Activated CD8-positive, alpha-beta memory T cell treated with anti-CD3 and anti-CD28 coated beads, Interleukin-2, amount 50 U/mL, for 1 hour (primary cell): ENCODE measurements around the gene PRPF40B.

Experiments used
- DNase-seq: peaks from one replicate; pipeline ENCODE4 v3.0.0-alpha.2; 2020; ENCODE audit errors: extremely low read depth

Gene PRPF40B

DNA sequence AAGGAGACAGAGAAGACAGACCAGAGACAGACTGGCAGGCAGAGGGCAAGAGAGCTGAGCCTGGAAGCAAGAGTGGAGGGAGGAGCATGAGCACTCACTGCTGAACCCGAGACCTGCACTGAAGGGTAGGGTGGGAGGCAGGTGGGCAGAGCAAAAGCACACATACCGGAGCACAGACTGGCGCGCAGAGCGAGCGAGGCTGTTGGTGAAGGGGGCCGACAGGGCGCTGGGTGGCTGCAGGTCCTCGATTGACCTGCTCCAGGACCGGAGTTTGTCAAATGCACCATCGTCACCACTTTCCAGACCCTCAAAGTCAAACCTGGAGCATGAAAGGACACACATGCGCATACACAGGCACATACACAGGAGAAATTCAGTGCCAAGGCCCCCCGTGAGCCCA is 34.9 kb downstream of the PRPF40B start:
- no peak for DNase-seq

DNA sequence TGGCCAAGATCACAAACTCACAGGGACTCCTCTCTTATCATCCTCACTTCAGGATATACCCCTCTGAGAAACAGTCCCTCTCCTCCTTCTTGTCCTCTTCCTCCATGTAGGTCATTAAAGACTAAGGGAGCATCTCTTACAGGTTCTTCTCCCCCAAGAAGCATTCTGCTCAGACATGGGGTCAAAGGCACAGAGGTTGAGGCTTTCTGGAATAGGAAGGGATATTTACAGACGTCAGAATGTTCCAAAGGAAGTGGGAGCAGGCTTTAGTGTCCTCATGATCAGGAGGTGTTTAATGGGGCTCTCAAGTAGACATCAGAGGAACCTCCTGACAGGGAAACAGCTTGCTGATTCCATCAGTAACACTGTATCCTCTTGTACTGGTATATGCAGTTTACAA is 36.4 kb downstream of the PRPF40B start:
- DNase-seq = no peak

DNA sequence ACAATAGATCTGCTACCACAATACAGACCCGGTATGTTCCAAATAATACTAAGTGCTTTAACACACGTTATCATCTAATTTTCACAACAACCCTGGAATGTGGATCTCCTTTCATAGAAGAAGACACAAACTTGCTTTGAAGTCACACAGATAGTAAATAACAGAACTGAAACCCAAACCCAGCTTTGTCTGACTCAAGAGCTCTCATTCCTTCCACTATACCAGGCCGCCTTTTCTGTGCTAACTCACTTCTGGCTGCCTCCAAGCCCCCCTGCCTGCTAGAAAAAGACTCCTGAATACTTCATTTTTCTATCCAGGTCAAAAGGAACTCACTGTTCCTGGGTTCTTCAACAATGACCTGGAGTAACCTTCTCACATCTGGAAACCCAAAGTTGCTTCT is 37.8 kb downstream of the PRPF40B start:
- no peak for DNase-seq

DNA sequence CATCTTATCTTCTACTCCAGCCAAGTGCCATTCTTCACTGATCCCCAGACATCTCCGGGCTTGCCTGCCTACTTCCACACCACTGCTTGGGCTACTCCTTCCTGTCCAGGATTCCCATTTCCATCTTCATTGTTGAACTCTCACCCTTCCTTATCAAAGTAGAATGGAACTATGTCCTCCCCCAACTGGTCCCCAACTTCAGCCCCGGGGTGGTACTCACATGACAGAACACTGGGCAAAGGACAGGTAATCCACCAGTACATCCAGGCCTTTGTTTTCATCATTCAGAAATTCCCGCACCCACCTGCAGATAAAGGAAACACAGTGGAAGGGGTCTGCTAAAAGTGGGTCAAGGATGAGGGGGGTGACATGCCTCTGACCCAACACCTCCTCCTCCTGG is 38.4 kb downstream of the PRPF40B start:
- DNase-seq = no peak

DNA sequence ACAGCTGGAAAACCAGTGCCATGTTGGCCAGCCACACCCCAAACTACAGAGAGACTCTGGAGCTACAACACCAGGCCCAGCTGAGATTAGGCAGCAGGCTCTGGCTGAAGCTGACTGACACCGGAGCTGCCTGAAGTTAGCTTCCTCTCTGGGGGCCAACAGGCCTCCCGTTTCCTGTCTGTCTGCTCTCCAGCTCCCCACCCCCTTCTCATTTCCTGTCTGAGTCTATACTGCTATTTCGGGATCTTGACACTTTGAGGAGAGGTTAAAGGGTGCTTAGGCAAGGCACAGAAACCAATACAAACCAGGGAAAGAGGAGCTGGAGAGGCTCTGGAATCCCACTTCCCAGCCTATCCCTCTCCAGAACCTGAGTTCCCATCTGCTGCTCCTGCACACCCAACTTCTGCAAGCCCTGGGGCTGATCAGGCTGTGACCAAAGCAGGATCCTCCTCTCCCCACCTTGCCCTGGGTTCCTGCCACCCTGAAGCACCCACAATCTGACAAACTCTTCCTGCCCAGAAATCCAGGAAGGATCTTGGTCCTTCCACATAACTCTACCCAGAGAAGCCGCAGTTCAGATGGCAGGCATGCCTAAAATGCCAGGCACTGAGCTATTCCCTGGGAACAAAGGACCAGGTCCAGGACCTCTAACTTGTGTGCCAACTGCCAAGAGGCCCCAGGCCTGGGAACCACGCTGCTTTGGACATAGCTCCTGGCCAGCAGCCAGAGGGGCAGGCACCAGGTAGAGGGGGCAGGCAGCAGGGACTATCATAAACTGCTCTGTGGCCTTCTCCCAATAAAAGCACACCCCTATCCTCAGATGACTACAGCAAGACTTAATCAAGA is 39.9 kb downstream of the PRPF40B start:
- DNase-seq = peak; percentile 63

DNA sequence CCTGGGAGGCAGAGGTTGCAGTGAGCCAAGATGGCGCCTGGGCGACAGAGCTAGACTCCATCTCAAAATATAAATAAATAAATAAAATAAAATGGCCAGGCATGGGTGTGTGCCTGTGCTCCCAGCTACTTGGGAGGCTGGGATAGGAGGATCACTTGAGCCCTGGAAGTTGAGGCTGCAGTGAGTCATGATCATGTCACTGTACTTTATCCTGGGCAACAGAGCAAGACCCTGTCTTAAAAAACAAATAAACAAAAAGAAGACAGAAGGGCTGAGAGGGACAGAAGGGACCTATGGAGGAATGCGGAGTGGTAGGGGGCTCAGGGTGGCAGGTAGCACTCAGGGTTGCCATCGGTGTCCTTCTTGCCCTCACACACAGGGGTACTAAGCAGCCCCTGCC is 40.8 kb downstream of the PRPF40B start:
- DNase-seq = no peak

DNA sequence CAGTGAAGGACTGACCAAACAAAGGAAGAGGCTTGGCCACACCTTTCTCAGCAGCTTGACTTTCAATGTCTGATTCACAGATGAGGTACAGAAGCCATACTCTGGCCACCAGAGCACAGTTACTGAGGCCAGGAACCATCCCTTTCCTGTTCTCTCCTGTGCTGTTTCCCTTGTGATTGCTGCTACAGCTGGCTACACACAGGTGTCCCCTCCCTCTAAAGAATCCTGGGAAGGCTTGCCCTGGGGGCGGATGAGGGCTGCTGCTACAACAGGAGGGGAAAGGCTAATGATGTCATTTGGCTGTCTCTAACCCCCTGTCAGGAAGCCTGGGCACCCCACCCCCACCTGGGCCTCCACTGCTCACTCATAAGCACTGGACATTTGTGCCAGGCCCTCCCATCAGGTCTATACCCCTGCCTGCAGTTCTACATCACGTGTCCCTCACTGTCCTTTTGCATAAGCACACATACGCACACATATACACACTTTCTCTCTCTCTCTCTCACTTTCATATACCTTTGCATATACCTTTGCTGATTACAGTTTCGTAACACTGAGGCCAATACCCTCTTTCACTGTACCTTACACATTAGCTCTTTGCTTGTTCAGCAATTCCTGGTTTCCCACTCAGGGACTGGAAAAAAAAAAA is 41.4 kb downstream of the PRPF40B start:
- no peak for DNase-seq

DNA sequence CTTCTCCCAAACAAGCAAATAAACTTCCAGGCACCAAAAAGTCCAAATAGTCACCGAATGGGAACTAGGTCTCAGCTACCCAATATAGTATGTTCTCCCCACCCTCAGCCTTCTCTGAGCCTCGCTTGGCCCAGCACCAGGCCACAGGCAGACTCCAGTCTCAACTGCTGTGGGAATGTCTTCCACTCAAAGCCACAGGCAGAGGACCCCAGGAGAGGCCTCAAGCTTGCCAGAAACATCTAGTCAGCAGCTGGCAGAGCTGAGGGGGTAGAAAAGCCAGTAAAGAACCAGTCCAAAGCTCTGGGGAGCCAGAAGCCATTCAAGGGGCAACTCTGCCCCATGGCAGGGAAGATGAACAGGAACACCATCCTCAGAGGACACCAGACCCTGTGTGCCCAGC is 42.0 kb downstream of the PRPF40B start:
- DNase-seq = no peak

DNA sequence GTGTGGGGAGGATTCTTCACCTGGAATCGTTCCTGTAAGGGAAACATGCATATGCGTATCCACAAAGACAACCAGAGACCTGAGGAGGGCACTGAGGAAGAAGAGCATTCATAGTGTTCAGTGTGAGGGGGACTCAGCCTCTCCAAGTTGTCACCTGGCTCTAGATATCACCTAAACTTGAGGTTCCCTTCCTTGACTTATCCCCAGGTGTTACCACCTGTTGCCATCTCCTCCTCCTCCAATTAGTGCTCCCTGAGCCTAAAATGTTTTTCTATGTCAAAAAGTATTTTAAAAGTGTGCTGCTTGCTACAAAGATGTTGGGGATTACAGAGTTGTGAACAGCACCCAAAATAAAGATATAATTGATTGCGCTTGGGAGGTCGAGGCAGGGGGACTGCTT is 42.8 kb downstream of the PRPF40B start:
- no peak for DNase-seq

DNA sequence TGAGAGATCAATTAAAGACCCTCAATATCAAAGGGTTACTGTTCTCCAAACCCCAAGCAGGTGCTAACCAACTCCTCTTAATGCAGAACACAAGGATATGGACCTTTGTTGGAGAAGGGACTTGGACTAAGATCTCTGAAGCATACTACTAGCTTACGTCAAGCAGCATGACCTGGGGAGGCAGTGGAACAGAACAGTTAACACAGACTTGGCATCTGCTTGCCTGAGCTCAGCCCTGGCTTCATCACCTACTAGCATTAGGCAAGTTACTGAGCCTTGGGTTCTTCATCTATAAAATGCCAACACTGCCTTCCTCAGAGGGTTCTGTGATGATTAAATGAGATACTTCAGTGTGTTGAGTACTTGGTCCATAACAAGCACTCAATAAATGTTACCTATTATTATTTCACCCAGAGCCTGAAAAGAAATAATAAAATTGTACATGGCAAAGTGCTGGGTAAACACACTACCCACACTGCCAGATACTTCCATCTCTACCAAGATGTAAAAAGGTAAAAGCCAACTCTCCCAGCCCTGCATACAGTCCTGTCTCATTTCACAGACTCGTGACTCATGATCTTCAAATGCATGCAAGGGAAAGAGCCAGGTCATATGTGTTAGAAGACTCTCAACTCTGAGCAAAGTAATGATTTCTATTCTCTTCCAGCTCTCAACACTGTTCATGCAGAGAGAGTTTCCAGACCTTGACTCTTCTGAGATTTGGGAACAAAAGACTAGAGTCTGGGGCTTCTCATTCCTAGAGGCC is 44.1 kb downstream of the PRPF40B start:
- no peak for DNase-seq

DNA sequence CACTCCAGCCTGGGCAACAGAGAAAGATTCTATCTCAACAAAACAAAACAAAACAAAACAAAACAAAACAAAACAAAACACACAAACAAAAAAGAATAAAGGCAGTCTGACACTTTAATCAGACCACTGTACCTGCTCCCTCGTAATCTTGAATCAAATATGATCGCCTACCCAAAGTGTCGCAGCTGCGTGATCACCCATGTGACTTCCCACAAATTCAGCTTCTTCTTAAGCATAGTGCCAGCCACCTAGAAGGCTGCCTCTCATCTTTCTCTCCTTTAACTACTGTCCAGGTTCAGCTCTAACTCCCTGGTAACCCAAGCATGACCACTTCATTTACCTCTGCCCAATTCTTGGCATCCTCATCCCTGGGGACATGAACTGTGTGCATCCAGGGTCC is 46.4 kb downstream of the PRPF40B start:
- DNase-seq = no peak

DNA sequence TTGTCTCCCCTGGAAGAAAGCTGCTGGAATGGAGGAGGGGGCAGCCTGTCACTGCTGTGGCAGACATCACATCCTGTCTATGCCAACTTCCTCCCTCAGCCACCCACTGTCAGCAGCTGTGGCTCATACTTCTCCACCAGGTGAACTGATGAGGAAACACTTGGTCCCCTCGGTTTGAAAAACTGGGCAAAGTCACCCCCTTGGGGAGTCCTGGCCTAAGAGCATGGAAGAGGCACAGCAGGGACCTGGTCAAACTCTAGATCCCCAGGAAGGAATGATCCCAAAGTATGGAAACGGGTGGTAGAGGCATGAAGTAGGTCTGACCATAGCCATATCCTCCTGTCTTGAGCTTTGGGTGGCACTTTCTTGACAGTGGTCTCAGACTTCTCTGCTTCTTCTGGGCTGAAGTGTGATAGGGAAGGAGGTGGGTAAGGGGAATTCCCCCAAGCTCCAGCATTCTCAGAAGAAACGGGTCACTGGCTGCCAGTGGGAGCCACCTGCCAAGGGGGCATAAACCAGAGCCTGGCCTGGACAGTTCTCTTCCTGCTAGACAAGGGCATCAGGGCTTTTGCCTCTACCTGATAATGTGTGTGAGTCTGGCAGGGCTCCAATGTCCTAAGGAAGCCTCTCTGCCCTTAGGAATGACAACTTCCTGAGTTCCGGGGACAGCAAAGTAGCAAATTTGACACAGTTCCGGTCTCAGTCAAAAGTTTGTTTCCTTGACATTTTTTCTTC is 47.8 kb downstream of the PRPF40B start:
- peak; percentile 50 for DNase-seq

DNA sequence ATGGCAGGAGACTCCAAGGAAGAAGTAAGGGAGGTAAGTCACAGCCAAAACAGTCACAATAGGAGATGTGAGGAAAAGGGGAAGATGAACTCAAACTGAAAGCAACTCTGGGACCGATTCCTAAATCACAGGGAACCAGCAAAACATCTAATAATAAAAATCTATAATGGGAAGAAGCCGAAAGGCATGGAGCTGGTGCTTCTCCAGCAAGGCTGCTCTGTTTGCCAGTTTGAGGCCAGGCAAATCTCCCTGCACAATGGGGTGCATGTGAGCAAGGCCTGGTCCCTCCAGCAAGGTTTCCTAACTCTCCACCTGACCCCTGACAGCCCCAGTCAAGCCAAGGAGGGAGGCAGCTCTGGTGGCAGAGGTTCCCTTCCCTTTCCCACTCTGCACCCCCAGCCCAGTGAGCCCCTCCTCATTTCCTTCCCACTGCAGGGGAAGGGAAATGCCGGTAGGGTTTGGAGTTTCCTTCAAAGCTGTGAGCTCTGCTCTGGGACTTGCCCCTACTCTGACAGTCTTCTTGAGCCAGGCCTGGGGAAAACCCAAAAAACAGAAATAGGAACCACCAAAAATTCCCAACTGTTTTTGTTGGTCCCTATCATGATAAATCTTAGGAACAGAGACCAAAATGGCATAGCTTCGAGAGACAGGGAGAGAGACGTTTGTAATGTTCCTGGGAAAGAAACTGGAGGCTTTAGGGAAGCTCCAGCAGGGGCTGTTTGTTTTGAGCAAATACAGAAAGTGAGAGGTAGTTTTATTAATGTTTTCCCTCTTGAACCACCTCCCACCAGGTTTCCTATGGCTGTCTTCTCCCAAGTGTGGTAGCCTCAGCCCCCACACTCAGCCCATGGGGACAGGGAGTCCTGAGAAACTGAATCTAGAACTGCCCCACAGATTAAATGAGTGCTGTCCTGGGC is 49.2 kb downstream of the PRPF40B start:
- DNase-seq = no peak

DNA sequence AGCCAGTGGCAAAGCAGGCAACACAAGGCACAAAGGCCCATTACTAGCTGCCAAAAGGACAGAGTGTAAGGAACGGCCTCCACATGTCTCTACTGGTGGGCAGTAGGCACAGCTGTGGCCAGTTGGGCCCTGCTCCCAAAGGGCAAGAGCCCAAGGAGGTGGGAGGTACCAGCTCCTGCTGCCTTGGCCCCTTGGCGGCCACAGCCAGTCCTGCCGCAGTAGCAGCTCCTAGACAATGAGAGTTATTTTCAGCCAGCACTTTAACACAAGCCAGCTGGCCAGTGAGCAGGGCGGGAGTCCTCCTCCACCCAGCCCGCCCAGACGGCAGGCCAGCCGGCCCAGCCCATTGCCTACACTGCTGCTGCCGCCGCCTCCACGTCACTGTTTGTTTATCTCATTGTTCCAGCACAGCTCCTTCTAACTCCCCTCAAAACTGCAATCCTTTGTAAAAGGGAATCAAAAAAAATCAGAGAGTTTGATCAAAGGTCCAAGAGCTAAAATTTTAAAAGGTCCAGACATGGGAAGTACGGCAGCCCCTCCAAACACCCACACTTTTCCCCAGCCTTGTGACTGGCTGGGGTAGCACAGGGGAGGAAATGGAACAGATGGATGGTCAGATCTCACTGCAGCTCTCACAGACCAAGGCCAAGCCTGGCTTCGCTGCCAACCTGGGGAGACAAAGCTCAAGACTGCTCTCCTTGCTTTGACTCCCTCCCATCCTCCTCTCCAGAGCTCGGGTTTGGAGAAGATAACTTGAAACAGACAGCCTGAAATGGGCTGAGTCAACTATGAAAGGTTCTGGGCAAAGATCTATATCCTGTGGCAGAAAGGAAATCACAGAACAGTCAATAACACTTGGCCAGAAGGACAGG is 50.3 kb downstream of the PRPF40B start:
- no peak for DNase-seq

DNA sequence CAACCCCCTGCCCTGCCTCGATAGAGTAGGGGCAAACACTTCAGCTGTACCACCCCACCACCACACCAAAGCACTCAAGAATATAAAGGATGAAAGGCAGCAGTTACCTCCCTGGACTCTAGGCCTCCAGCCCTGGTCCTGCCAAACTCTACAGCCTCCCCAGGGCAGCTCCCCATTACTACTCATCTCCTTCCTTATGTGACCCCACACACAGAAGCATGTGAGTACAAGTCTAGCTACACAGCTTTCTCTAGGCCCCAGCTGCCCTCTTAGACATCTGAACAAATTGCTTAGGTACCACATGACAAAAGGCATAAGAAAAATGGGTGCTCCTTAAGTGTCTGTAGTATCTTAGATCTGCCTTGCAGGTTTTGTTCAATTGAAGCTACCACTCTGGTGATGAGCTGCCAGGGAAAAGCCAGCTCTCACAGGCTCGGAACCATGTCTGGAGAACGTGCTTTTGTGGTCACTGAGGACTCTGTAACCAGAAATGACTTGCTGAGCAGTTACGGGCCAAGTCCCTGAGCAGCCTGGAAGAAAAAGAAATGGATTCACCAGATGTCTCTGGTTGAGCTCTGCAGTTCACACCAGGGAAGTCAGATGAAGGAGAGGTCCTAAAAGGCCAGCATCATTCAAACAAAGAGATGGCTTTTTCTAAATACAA is 51.1 kb downstream of the PRPF40B start:
- DNase-seq = no peak

DNA sequence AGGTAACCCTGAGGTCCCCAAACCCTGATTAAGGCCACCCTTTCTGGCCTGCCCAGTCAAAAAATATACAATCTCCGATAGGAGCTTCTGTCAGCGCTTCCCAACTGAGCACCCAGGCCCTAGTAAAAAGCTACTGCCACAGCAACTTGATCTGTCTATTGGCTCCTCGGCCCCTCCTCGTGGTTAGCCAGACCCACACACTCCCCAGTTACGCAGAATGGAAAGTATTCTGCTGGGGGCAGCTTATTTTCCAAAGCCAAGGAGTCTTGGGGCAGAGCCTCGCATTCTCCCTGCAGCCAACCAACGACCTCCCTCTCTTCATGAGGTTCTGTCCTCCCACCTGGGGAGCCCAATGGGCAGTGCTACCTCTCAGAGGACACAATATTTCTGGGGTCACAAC is 51.8 kb downstream of the PRPF40B start:
- no peak for DNase-seq

DNA sequence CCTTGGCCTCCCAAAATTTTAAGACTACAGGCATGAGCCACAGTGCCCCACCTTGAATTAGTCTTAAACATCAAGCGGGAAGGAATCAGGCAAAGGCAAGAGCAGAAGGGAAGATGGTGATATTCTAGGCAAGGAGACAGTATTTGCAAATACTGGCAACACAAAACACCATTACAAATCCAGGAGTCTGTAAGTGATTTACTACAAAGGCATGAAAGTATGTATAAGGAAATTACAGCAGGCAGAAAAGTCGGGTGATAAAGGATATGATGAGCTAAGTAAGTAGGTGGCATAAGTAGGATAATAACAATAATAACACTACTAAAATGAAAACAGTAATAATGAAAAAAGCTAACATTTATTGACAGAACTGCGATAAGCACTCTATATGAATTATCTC is 55.4 kb downstream of the PRPF40B start:
- no peak for DNase-seq

DNA sequence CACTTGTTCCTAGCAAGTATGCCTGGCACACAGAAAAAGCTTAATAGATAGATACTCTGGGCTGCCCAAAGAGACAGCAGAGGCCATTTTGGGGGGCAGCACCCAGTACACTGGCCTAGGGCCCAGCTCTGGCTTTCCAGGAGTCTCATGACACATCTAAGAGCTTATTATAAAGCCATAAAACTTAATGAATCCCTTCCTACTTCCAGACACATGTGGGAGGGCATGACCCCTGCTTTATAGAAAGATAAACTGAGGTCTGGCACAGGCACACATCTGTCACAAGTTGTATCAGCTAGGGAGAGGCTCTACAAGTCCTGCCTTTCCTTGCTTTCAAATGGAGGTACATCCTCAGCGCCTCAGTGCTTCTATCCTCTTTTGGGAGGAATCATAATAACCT is 56.7 kb downstream of the PRPF40B start:
- no peak for DNase-seq

DNA sequence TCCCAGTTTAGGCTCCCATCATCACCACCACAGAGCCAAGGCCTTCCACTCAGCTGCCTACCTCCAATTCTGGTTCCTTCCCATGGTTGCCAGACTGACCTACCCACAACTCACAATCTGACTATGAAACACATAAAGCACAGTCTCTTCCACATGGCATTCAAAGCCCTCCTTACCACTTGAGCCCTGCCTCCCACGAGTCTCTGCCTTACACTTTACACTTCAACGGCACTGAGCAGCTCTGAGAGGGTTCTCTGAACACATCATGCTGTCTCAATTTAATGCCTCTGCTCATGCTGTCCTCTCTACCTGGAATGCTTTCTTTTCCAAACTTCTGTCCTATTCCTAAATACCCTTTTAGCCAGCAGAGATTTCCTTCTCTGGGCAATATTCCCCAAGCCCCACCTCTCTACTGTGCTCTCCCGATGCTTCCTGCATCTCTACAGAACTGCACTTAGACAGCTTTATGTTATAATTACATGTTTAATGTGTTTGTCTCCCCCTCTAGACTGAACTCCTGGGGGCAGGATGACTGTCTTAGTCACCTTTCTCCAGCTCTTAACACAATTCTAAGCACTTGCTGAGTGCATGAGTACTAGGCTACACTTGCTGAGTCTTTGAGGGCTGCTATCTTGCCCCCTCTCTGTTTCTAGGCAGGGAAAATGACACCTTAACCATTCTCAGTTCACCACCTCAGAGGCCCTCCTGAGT is 60.4 kb downstream of the PRPF40B start:
- no peak for DNase-seq
